GM18511 (cell line): ENCODE measurements around the gene GNAI2.
"Not testable (repeated sequence)": the region's sequence is repeated elsewhere in the genome, so short reads cannot be mapped to it uniquely, and the experiment has no call there.

ENCODE experiments used
- ATAC-seq: cut with Tn5 transposase; IDR thresholded peaks from one replicate; pipeline ENCODE4 v1.9.1; 2021; ENCODE audit warnings: mild to moderate bottlenecking, moderate library complexity; ENCODE audit not compliant: unreplicated experiment

The GNAI2 gene

GRCh38 chr3:50262778-50263177 lies 26.8 kb downstream of the GNAI2 start:
- no peak for ATAC-seq

- no peak for ATAC-seq
Observed at GRCh38 chr3:50263478-50264382, 27.7 kb downstream of the GNAI2 start.

- no peak for ATAC-seq
Observed at GRCh38 chr3:50264383-50264963, 28.5 kb downstream of the GNAI2 start.

GRCh38 chr3:50264964-50265485 lies 29.0 kb downstream of the GNAI2 start:
- ATAC-seq = no peak

- no peak for ATAC-seq
Observed at GRCh38 chr3:50265571-50265970, 29.6 kb downstream of the GNAI2 start.

- ATAC-seq = no peak
Observed at GRCh38 chr3:50266017-50266416, 30.0 kb downstream of the GNAI2 start.

GRCh38 chr3:50266836-50267235 lies 30.8 kb downstream of the GNAI2 start:
- no peak for ATAC-seq

GRCh38 chr3:50267280-50267913 lies 31.4 kb downstream of the GNAI2 start:
- ATAC-seq = no peak

- ATAC-seq = no peak
Observed at GRCh38 chr3:50268276-50268675, 32.3 kb downstream of the GNAI2 start.

GRCh38 chr3:50268703-50269451 lies 32.9 kb downstream of the GNAI2 start, which contains the start of gene SEMA3B:
Gene SEMA3B (plus strand): TSS chr3:50269147. CDS start chr3:50269241, 94 bp downstream.
- no peak for ATAC-seq

GRCh38 chr3:50269460-50269859 lies 33.5 kb downstream of the GNAI2 start:
- ATAC-seq = no peak

GRCh38 chr3:50269977-50270413 lies 34.0 kb downstream of the GNAI2 start:
- ATAC-seq = no peak

- ATAC-seq = no peak
Observed at GRCh38 chr3:50270422-50271224, 34.6 kb downstream of the GNAI2 start.

GRCh38 chr3:50271314-50271936 lies 35.4 kb downstream of the GNAI2 start:
- no peak for ATAC-seq

GRCh38 chr3:50272538-50272910 lies 36.5 kb downstream of the GNAI2 start:
- not testable (repeated sequence) for ATAC-seq

GRCh38 chr3:50272911-50273688 lies 37.1 kb downstream of the GNAI2 start:
- peak; percentile 91 for ATAC-seq

- no peak for ATAC-seq
Observed at GRCh38 chr3:50273689-50274065, 37.7 kb downstream of the GNAI2 start.

- ATAC-seq = no peak
Observed at GRCh38 chr3:50274371-50275104, 38.5 kb downstream of the GNAI2 start.
